Measurements from ENCODE around the gene SAXO2.

DNA sequence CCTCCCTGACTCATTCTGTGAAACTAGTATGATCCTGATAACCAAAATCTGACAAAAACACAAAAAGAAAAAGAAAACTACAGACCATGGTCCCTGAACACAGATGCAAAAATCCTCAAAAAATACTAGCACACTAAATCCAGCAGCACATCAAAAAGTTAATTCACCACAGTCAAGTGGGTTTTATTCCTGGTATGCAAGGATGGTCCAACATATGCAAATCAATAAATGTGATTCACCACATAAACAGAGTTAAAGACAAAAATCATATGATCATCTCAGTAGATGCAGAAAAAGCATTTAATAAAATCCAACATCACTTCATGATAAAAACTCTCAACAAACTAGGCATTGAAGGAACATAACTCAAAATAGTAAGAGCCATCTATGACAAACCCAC is 12.8 kb downstream of the SAXO2 start:
- no peak for TF ChIP-seq YY1 (IDR thresholded peaks at IDR 0.05; ENCODE audit: insufficient read depth, insufficient read length)
- TF ChIP-seq ZNF274 (IDR thresholded peaks at IDR 0.05; ENCODE audit: low read depth, low read length) = no peak
